ENCODE data around the gene SYK.

SYK gene

DNA sequence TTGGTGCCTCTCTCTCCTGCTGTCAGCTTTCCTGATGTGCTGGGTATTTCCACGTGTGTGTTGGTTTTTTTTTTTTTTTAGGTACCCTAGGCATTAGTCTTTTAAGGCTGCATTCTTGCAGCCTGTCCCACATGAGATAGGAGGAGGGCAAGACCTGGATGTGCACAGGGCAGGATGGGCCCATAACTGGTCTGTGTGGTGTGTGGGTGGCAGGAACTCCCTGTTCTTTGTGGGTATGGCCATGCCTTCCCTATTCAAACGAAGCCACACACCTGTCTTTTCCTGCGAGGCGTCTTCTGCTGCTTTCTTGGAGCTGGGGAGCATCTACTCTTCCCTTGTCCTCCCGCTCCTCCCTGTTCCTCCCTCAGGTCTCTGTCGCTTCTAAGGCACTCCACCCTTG lies 6.8 kb downstream of the SYK start:
- Histone ChIP-seq H3K36me3 (replicated peaks) (no peaks in the 10 kb centered on the region), H3K27ac (no peak overlapping the region), H3K27me3 (replicated peaks) (no peaks in the 10 kb centered on the region), H3K4me3 (ENCODE audit: low read depth, low read length) (no peak overlapping the region)
- TF ChIP-seq, protein P1, sequence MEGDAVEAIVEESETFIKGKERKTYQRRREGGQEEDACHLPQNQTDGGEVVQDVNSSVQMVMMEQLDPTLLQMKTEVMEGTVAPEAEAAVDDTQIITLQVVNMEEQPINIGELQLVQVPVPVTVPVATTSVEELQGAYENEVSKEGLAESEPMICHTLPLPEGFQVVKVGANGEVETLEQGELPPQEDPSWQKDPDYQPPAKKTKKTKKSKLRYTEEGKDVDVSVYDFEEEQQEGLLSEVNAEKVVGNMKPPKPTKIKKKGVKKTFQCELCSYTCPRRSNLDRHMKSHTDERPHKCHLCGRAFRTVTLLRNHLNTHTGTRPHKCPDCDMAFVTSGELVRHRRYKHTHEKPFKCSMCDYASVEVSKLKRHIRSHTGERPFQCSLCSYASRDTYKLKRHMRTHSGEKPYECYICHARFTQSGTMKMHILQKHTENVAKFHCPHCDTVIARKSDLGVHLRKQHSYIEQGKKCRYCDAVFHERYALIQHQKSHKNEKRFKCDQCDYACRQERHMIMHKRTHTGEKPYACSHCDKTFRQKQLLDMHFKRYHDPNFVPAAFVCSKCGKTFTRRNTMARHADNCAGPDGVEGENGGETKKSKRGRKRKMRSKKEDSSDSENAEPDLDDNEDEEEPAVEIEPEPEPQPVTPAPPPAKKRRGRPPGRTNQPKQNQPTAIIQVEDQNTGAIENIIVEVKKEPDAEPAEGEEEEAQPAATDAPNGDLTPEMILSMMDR (IDR thresholded peaks at IDR 0.05; ENCODE audit: low read depth, low read length, missing control alignments) = no peak
- DNase-seq = no peak
- in situ Hi-C loops (cut with HindIII; ENCODE audit: low pct_ligation_motif_present, low sequenced_read_pairs) = no loop called here

DNA sequence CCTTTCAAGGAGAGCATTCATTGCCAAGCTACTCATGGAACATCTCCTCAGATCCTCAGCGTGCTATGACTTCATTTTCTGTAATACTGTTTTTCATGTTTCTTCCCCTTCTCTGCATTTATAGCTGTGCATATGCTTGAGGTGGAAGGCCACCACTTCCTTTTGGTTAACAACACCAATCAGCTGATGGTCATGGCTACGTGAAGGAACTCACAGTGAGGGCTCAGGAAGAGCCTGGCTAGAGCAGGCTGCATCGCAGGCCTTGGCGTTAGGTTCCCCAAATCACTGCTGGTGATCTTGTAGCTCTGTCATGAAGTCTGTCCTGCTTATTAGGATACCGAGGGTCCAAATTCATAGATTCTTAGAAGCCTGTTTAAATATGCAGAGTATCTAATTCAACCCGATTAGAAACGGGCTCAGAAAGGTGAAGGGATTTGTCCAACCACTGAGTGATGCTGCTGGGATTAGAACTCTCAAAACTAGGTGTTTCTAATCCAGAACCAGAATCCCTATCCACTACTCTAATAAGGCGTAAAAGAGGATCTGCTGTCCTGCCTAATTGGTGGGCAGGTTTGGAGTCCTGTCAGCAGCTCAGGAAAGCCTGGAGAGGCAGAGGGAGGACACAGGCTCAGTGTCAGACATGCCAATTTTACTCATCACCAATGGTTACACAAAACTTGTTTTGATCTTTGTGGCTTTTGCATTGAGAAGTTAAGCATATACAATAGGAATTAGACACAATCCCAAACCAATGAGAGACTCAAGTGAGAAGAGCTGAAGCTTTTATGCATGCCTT lies 7.5 kb downstream of the SYK start:
- Histone ChIP-seq H3K27me3 (replicated peaks) (no peaks in the 10 kb centered on the region), H3K36me3 (replicated peaks) (no peaks in the 10 kb centered on the region), H3K4me3 (ENCODE audit: low read depth, low read length) (no peak overlapping the region), H3K27ac (no peak overlapping the region)
- in situ Hi-C loops (cut with HindIII; ENCODE audit: low pct_ligation_motif_present, low sequenced_read_pairs) = no loop called here
- TF ChIP-seq, protein P1 (IDR thresholded peaks at IDR 0.05; ENCODE audit: low read depth, low read length, missing control alignments) = no peak
- DNase-seq = no peak

DNA sequence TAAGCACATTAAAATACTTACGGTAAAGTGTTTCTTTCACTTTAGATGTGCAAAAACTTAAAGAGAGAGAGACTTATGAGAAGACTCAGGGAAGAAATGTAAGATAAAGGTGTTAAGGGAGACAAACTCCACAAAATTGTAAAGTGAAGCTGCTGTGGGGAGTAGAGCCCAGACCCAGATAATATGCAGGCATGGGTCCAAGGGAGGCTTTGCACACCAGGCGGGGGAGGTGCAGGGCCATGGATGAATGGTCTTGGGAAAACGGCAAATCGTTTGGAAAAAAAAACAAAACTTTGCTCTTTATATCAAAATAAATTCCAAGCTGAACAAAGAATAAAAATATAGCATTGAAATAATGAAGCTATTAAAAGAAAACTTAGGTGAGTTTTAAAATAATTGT lies 9.1 kb downstream of the SYK start:
- no peaks in the 10 kb centered on the region for H3K36me3 ChIP-seq (replicated peaks)
- no peak for DNase-seq
- H3K27ac ChIP-seq = no peak overlapping the region
- no peaks in the 10 kb centered on the region for H3K27me3 ChIP-seq (replicated peaks)
- TF ChIP-seq, protein P1 (IDR thresholded peaks at IDR 0.05; ENCODE audit: low read depth, low read length, missing control alignments) = no peak
- in situ Hi-C loops (cut with HindIII; ENCODE audit: low pct_ligation_motif_present, low sequenced_read_pairs) = no loop called here
- no peak overlapping the region for H3K4me3 ChIP-seq (ENCODE audit: low read depth, low read length)

DNA sequence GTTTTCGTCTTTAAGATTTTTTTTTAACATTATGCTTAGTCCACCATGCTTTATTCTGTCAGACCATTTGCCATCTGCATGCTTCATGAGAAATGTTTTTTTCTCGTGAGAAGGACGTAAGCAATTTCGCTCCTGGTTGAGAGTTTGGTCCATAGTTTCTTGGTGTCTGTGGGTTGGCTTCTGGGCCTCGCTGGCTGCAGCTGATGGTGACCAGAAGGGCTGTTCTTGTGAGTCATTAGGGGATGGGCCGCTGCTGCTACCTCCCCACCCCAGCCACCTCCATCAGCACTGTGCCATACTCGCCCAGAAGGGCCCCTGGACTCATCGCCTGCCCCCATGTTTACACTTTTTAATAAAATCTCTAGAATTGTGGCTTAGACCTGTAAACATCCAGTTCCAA lies 11.4 kb downstream of the SYK start:
- DNase-seq = no peak
- in situ Hi-C loops (cut with HindIII; ENCODE audit: low pct_ligation_motif_present, low sequenced_read_pairs) = no loop called here
- Histone ChIP-seq H3K27me3 (replicated peaks) (no peaks in the 10 kb centered on the region), H3K27ac (no peak overlapping the region), H3K4me3 (ENCODE audit: low read depth, low read length) (no peak overlapping the region), H3K36me3 (replicated peaks) (no peaks in the 10 kb centered on the region)
- TF ChIP-seq, protein P1 (IDR thresholded peaks at IDR 0.05; ENCODE audit: low read depth, low read length, missing control alignments) = no peak

DNA sequence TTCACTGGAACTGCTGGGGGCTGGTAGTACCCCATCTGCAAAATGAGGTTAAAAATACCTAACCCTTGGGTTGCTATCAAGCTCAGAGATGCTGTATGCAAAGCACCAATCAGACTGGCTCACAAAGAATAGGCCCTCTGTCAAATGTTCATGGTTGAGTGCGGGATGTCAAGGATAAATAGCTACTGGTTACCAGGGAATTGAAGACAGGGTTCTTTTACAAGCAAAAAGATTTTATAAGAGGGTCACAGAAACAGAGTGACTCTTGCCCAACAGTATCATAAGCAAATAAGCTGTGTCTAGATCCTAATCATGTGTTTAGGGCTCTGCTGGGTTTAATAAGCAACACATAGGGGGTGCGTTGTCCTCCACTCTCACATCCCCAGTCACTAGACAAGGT lies 11.9 kb downstream of the SYK start:
- H3K36me3 ChIP-seq (replicated peaks) = no peaks in the 10 kb centered on the region
- no peak overlapping the region for H3K27ac ChIP-seq
- no peak overlapping the region for H3K4me3 ChIP-seq (ENCODE audit: low read depth, low read length)
- H3K27me3 ChIP-seq (replicated peaks) = no peaks in the 10 kb centered on the region
- in situ Hi-C loops (cut with HindIII; ENCODE audit: low pct_ligation_motif_present, low sequenced_read_pairs) = no loop called here
- TF ChIP-seq, protein P1 (IDR thresholded peaks at IDR 0.05; ENCODE audit: low read depth, low read length, missing control alignments) = no peak
- no peak for DNase-seq

DNA sequence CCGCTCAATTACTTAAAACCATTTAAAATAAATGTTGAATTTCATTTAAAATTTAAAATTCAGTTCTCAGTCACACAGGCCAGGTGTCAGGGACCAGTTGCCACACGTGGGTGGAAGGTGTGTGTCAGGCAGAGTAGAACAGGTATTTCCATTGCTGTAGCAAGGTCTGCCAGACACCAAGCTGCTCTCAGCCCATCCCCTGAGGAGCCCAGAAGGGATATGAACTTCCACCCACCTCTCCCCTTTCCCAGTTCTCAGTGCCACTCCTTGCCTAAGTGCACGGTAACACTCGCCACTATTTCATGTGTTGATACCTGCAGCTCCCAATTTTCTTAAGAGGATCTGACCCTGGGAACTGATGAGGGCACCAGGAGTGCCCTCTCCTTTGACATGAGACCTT lies 12.7 kb downstream of the SYK start:
- Histone ChIP-seq H3K27me3 (replicated peaks) (no peaks in the 10 kb centered on the region), H3K36me3 (replicated peaks) (no peaks in the 10 kb centered on the region), H3K4me3 (ENCODE audit: low read depth, low read length) (no peak overlapping the region), H3K27ac (no peak overlapping the region)
- TF ChIP-seq, protein P1 (IDR thresholded peaks at IDR 0.05; ENCODE audit: low read depth, low read length, missing control alignments) = no peak
- in situ Hi-C loops (cut with HindIII; ENCODE audit: low pct_ligation_motif_present, low sequenced_read_pairs) = no loop called here
- DNase-seq = no peak

Data from brain microvascular endothelial cell (primary cell).